Neural progenitor cell (in vitro differentiated cells): ENCODE results near the gene SUB1. TPM values are rescaled to one million over a fixed set of nuclear protein-coding genes. Genes with fewer than 3 reads are reported as not detected.

ENCODE experiments used
- DNase-seq: peaks from one replicate; pipeline ENCODE4 v3.0.0-alpha.2; 2016; ENCODE audit warnings: low spot score
- H2AFZ ChIP-seq: fragments of 200-600 bp; sonication (generic); replicated peaks from 2 replicates; pipeline ENCODE4 v1.6.1; 2016; ENCODE audit warnings: antibody characterized with exemption
- H3F3A ChIP-seq: fragments of 200-600 bp; sonication (generic); 2 replicates; pipeline ENCODE4 v1.6.1; 2016; ENCODE audit warnings: antibody characterized with exemption, low read depth
- H3K27ac ChIP-seq: fragments of 200-600 bp; sonication (generic); 2 replicates; pipeline ENCODE4 v1.5.1; 2016; ENCODE audit warnings: mild to moderate bottlenecking
- H3K27me3 ChIP-seq: fragments of 200-600 bp; sonication (generic); 2 replicates; pipeline ENCODE4 v1.6.1; 2016; ENCODE audit warnings: mild to moderate bottlenecking, moderate library complexity
- H3K36me3 ChIP-seq: fragments of 200-600 bp; sonication (generic); 2 replicates; pipeline ENCODE4 v1.5.1; 2016
- H3K4me1 ChIP-seq: fragments of 200-600 bp; sonication (generic); 2 replicates; pipeline ENCODE4 v1.6.1; 2016; ENCODE audit warnings: mixed run types
- H3K4me2 ChIP-seq: fragments of 200-600 bp; sonication (generic); 2 replicates; pipeline ENCODE4 v1.6.1; 2016
- H3K4me3 ChIP-seq: fragments of 200-600 bp; sonication (generic); 2 replicates; pipeline ENCODE4 v1.5.1; 2016
- H3K79me2 ChIP-seq: fragments of 200-600 bp; sonication (generic); 2 replicates; pipeline ENCODE4 v1.6.1; 2016; ENCODE audit warnings: low read depth
- H3K9ac ChIP-seq: fragments of 200-600 bp; sonication (generic); 2 replicates; pipeline ENCODE4 v1.6.1; 2016
- H3K9me3 ChIP-seq: fragments of 200-600 bp; sonication (generic); 2 replicates; pipeline ENCODE4 v1.5.1; 2016; ENCODE audit warnings: low read depth
- H4K20me1 ChIP-seq: fragments of 200-600 bp; sonication (generic); 2 replicates; pipeline ENCODE4 v1.6.1; 2016; ENCODE audit warnings: low read depth
- H3K27ac Mint-ChIP-seq: 3 replicates; pipeline ENCODE4 v1.8.0; 2021; ENCODE audit warnings: mixed read lengths
- H3K27me3 Mint-ChIP-seq: 2 replicates; pipeline ENCODE4 v1.8.0; 2022; ENCODE audit warnings: low read depth, mild to moderate bottlenecking, inconsistent platforms, moderate library complexity, mixed read lengths; ENCODE audit not compliant: insufficient read depth
- H3K36me3 Mint-ChIP-seq: 3 replicates; pipeline ENCODE4 v1.8.0; 2021; ENCODE audit warnings: mixed read lengths
- H3K4me1 Mint-ChIP-seq: 3 replicates; pipeline ENCODE4 v1.8.0; 2021; ENCODE audit warnings: mixed read lengths
- H3K4me3 Mint-ChIP-seq: 3 replicates; pipeline ENCODE4 v1.8.0; 2021; ENCODE audit warnings: mild to moderate bottlenecking, moderate library complexity, mixed read lengths
- H3K9me3 Mint-ChIP-seq: 3 replicates; pipeline ENCODE4 v1.8.0; 2020; ENCODE audit warnings: mixed read lengths
- EZH2 ChIP-seq: fragments of 200-600 bp; sonication (generic); IDR thresholded peaks from 2 replicates; pipeline ENCODE4 v1.6.1; 2017; ENCODE audit warnings: antibody characterized with exemption, mild to moderate bottlenecking, moderate library complexity
- EZH2phosphoT487 ChIP-seq: fragments of 200-600 bp; sonication (generic); IDR thresholded peaks from 2 replicates; pipeline ENCODE4 v1.6.1; 2017; ENCODE audit warnings: antibody characterized with exemption
- total RNA-seq: library from RNA; depleted of rRNA; stranded (reverse); fragments of >200 nt; gene quantifications from 2 replicates; pipeline ENCODE4 v1.2.3, GENCODE V29; 2015; ENCODE audit warnings: low replicate concordance
- TF ChIP-seq, protein P1 (sequence below): fragments of 200-600 bp; sonication (generic); IDR thresholded peaks from 2 replicates; pipeline ENCODE4 v1.5.1; 2017; ENCODE audit warnings: antibody characterized with exemption, mild to moderate bottlenecking

SUB1 gene
- total RNA-seq, 1 donor from 2014 or later, result 789 TPM

DNA sequence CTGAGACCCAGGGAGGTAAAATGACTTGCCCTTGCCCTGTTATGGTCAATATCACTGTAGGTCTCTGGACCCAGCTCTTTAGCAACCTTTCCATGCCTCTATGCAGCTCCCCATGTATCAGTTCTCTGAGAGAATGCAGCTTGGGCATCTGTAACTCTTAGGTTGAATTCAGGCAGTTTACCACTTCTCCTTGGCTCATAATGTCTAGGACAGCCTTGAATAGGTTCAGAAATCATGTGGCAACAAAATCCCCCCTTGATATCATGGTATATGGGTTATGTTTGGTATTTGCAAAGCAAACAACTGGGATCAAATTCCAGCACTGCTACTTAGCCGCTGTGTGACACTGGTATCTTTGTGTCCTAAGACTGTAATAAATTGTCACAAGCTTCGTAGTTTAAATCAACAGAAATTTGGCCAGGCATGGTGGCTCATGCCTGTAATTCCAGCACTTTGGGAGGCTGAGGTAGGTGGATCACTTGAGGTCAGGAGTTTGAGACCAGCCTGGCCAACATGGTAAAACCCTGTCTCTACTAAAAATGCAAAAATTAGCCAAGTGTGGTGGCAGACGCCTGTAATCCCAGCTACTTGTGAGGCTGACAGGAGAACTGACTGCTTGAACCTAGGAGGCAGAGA, 10.7 kb upstream of the SUB1 start:
- Histone ChIP-seq H2AFZ (no peak overlapping the region), H3K27ac (no peak overlapping the region), H3K4me1 (no peaks in the 10 kb centered on the region), H3K27me3 (no peaks in the 10 kb centered on the region), H4K20me1 (no peaks in the 10 kb centered on the region), H3F3A (no peaks in the 10 kb centered on the region), H3K9me3 (no peaks in the 10 kb centered on the region), H3K4me2 (no peak overlapping the region), H3K79me2 (no peaks in the 10 kb centered on the region), H3K36me3 (no peaks in the 10 kb centered on the region), H3K9ac (no peak overlapping the region), H3K4me3 (no peak overlapping the region)
- Mint-ChIP-seq H3K4me3 (no peak overlapping the region), H3K4me1 (no peaks in the 10 kb centered on the region), H3K27me3 (peaks cover 3% of the 10 kb centered on the region), H3K36me3 (no peaks in the 10 kb centered on the region), H3K9me3 (no peaks in the 10 kb centered on the region), H3K27ac (no peak overlapping the region)
- DNase-seq, result no peak
- TF ChIP-seq EZH2, result no peak
- TF ChIP-seq EZH2phosphoT487, result no peak
- TF ChIP-seq, protein P1, sequence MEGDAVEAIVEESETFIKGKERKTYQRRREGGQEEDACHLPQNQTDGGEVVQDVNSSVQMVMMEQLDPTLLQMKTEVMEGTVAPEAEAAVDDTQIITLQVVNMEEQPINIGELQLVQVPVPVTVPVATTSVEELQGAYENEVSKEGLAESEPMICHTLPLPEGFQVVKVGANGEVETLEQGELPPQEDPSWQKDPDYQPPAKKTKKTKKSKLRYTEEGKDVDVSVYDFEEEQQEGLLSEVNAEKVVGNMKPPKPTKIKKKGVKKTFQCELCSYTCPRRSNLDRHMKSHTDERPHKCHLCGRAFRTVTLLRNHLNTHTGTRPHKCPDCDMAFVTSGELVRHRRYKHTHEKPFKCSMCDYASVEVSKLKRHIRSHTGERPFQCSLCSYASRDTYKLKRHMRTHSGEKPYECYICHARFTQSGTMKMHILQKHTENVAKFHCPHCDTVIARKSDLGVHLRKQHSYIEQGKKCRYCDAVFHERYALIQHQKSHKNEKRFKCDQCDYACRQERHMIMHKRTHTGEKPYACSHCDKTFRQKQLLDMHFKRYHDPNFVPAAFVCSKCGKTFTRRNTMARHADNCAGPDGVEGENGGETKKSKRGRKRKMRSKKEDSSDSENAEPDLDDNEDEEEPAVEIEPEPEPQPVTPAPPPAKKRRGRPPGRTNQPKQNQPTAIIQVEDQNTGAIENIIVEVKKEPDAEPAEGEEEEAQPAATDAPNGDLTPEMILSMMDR, result no peak

DNA sequence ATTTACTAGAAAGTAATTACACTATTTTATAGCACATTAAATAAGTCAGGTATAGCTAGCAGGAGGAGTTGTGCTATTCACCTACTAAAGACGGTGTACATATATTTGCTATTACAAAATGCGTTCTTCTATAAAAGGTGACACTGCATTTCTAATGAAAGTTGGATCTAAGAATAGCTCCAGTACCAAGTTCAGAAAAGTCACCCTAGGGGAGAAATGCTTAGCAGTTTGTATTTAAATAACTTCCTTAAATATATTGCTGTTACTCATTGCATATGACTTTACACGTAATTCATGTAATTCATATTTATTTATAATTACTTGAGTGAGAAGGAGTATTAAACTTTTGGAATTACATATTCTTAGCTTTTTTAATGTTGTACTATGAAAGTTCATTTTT, 7.0 kb upstream of the SUB1 start:
- no peak overlapping the region for H2AFZ ChIP-seq
- no peak for DNase-seq
- H3K4me3 Mint-ChIP-seq, result no peak overlapping the region
- no peak overlapping the region for H3K27ac ChIP-seq
- no peaks in the 10 kb centered on the region for H3K9me3 Mint-ChIP-seq
- H3K27me3 ChIP-seq, result no peaks in the 10 kb centered on the region
- no peaks in the 10 kb centered on the region for H3K79me2 ChIP-seq
- H3K9ac ChIP-seq, result no peak overlapping the region
- peaks cover 8% of the 10 kb centered on the region for H3K27me3 Mint-ChIP-seq
- H3K4me2 ChIP-seq, result no peak overlapping the region
- H3K4me1 Mint-ChIP-seq, result peaks cover 5% of the 10 kb centered on the region
- H3K36me3 Mint-ChIP-seq, result no peaks in the 10 kb centered on the region
- no peaks in the 10 kb centered on the region for H4K20me1 ChIP-seq
- no peaks in the 10 kb centered on the region for H3F3A ChIP-seq
- no peaks in the 10 kb centered on the region for H3K36me3 ChIP-seq
- no peak overlapping the region for H3K27ac Mint-ChIP-seq
- no peaks in the 10 kb centered on the region for H3K4me1 ChIP-seq
- H3K9me3 ChIP-seq, result no peaks in the 10 kb centered on the region
- no peak overlapping the region for H3K4me3 ChIP-seq
- TF ChIP-seq EZH2phosphoT487 (no peak), EZH2 (no peak)
- TF ChIP-seq, protein P1, result no peak

DNA sequence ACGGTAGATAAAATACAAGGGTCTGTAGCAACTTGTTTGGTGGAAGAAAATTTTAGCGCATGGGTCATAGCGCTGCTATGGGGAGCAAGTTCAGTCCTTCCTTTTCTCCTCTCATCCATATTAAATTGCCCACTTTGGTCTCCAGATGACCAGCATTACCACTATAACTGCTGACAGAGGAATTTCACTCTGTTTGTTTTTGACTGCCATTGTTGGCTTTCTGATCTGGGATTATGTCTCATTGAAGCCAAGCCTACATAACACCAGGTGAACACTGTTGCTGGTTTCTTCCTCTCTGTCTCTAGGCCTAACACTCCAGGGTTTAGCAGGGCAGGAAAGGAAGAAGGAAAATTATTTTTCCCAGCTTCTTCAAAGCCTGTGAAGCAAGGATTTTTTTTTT, 6.6 kb upstream of the SUB1 start:
- Histone ChIP-seq H3K4me1 (no peaks in the 10 kb centered on the region), H3K27ac (no peak overlapping the region), H3K9me3 (no peaks in the 10 kb centered on the region), H3F3A (no peaks in the 10 kb centered on the region), H3K4me3 (no peak overlapping the region), H4K20me1 (no peaks in the 10 kb centered on the region), H3K27me3 (no peaks in the 10 kb centered on the region), H3K36me3 (no peaks in the 10 kb centered on the region), H3K4me2 (no peak overlapping the region), H2AFZ (no peak overlapping the region), H3K9ac (no peak overlapping the region), H3K79me2 (no peaks in the 10 kb centered on the region)
- H3K27ac Mint-ChIP-seq, result no peak overlapping the region
- peaks cover 5% of the 10 kb centered on the region for H3K4me1 Mint-ChIP-seq
- H3K4me3 Mint-ChIP-seq, result no peak overlapping the region
- H3K27me3 Mint-ChIP-seq, result peaks cover 8% of the 10 kb centered on the region
- DNase-seq, result no peak
- H3K9me3 Mint-ChIP-seq, result no peaks in the 10 kb centered on the region
- H3K36me3 Mint-ChIP-seq, result no peaks in the 10 kb centered on the region
- TF ChIP-seq EZH2phosphoT487 (no peak), EZH2 (no peak)
- TF ChIP-seq, protein P1, result no peak
